GM21367 (cell line): ENCODE measurements around the gene MUC5AC.
"Not testable (repeated sequence)": the region's sequence is repeated elsewhere in the genome, so short reads cannot be mapped to it uniquely, and the experiment has no call there.

Experiments used
- ATAC-seq: cut with Tn5 transposase; IDR thresholded peaks from one replicate; pipeline ENCODE4 v1.9.1; 2021; ENCODE audit not compliant: unreplicated experiment

Gene MUC5AC, protein sequence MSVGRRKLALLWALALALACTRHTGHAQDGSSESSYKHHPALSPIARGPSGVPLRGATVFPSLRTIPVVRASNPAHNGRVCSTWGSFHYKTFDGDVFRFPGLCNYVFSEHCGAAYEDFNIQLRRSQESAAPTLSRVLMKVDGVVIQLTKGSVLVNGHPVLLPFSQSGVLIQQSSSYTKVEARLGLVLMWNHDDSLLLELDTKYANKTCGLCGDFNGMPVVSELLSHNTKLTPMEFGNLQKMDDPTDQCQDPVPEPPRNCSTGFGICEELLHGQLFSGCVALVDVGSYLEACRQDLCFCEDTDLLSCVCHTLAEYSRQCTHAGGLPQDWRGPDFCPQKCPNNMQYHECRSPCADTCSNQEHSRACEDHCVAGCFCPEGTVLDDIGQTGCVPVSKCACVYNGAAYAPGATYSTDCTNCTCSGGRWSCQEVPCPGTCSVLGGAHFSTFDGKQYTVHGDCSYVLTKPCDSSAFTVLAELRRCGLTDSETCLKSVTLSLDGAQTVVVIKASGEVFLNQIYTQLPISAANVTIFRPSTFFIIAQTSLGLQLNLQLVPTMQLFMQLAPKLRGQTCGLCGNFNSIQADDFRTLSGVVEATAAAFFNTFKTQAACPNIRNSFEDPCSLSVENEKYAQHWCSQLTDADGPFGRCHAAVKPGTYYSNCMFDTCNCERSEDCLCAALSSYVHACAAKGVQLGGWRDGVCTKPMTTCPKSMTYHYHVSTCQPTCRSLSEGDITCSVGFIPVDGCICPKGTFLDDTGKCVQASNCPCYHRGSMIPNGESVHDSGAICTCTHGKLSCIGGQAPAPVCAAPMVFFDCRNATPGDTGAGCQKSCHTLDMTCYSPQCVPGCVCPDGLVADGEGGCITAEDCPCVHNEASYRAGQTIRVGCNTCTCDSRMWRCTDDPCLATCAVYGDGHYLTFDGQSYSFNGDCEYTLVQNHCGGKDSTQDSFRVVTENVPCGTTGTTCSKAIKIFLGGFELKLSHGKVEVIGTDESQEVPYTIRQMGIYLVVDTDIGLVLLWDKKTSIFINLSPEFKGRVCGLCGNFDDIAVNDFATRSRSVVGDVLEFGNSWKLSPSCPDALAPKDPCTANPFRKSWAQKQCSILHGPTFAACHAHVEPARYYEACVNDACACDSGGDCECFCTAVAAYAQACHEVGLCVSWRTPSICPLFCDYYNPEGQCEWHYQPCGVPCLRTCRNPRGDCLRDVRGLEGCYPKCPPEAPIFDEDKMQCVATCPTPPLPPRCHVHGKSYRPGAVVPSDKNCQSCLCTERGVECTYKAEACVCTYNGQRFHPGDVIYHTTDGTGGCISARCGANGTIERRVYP (N-terminal part only)

DNA sequence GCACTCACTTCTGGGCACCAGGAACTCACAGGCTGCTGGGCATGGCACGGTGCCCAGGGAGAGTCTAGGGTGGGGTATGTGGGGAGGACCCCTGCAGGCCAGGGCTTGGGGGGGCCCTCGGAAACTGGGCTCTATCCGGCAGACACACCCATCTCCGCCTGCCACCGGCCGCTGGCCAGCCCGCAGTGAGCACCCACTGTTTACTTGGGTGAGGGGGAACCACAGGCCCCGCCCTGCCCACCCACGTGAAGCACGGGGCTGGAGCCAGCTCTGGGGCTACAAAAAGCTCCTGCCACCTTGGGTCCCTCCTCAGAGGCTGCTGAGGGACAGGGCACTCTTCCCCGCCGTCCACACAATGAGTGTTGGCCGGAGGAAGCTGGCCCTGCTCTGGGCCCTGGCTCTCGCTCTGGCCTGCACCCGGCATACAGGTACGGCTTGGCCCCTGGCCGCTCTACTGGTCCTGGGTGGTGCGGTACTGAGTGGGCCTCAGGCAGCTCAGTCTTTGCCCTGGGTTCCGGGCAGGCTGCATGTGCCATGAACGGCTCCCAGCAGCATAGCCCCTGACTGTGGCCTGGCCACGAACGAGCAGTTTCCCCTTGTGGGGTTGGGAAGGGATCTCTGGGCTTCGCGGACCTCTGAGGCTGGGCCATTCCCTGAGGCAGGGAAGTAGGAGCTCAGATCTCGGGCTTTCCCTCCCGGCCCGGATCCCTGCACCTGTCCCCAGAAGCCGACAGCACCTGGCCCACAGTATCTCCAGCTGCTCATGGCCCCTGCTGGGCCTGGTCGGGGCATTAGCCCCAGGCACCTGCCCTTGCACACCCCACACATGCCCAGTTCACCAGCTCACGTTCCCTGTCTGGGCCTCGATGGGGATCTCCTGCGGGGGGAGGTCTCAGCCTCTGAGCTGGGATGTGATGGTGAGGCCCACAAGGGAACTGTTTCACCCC lies at the start of gene MUC5AC:
TSS of gene MUC5AC (plus strand) at position 309 of the 947 bp plus-strand sequence. CDS start at position 356, 47 bp downstream.
- ATAC-seq: no peak

DNA sequence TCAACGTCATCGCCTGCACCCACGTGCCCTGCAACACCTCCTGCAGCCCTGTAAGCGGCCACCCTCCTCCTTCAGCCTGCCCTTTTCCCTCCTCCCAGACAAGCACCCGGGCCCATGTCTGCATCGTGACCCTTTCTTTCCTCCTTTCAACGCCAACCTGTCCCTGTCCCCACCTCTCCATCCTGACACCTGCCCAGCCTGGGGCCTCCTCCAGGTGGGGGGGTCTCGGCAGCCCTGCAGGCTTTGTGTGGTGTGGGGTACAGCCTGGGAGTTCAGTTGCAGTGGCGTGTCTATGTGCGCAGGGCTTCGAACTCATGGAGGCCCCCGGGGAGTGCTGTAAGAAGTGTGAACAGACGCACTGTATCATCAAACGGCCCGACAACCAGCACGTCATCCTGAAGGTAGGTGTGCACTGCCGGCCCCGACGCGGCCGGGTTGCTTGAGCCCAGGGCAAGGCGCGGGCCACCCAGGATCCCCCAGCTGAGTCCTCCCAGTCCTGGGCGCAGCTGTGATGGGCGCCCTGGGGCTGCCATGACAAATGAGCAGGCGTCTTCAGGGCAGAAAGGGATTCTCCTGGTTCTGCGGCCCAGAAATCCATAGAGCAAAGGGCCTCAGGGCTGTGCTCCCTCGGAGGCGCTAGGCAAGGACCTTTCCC lies 49.4 kb upstream of the MUC5AC start:
- ATAC-seq: no peak

DNA sequence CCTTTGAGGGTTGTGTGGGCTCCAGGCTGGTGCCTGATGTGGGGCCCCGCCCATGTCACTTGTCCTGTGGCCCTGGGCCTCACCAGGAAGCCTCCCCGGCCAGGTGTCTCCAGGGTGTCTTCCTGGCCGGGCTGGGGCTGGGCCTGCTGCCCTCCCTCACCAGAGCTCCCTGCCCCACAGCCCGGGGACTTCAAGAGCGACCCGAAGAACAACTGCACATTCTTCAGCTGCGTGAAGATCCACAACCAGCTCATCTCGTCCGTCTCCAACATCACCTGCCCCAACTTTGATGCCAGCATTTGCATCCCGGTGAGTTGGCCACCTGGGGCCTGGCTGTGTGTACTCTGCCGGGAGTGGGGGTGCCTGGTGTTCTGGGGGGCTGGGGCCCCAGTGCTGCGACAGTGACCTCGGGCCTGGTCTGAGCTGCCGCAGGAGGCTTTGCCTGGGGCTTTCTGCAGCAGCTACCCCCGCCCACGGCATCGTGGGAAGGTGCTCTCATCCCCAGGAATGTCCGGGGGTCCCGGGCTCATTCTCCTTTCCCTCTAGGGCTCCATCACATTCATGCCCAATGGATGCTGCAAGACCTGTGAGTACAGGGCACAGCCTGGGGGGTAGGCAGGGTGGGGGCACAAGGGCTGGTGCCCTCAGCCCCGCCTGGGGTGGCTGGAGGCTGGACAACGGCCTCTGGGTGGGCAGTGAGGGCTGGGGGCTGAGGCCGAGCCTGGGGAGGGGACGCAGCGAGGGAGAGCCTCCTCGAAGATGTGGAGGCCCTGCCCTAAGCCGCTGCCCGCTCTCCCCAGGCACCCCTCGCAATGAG lies 48.4 kb upstream of the MUC5AC start:
- no peak for ATAC-seq

DNA sequence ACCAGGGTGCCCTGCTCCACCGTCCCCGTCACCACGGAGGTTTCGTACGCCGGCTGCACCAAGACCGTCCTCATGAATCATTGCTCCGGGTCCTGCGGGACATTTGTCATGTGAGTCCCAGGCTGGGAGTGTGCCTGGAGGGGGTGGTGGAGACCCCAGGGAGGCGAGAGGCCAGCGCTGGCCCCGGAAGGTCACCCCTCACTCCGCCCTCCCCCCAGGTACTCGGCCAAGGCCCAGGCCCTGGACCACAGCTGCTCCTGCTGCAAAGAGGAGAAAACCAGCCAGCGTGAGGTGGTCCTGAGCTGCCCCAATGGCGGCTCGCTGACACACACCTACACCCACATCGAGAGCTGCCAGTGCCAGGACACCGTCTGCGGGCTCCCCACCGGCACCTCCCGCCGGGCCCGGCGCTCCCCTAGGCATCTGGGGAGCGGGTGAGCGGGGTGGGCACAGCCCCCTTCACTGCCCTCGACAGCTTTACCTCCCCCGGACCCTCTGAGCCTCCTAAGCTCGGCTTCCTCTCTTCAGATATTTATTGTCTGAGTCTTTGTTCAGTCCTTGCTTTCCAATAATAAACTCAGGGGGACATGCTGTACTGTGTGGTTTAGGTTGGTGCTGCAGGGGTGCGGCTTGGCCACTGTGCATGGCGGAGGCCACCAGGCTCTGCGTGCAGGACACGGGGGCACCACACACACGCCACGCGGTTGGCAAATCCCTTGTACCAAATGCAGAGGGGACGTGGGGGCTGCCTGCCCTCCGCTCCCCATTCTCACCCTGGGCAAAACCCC lies 47.6 kb upstream of the MUC5AC start:
- no peak for ATAC-seq

DNA sequence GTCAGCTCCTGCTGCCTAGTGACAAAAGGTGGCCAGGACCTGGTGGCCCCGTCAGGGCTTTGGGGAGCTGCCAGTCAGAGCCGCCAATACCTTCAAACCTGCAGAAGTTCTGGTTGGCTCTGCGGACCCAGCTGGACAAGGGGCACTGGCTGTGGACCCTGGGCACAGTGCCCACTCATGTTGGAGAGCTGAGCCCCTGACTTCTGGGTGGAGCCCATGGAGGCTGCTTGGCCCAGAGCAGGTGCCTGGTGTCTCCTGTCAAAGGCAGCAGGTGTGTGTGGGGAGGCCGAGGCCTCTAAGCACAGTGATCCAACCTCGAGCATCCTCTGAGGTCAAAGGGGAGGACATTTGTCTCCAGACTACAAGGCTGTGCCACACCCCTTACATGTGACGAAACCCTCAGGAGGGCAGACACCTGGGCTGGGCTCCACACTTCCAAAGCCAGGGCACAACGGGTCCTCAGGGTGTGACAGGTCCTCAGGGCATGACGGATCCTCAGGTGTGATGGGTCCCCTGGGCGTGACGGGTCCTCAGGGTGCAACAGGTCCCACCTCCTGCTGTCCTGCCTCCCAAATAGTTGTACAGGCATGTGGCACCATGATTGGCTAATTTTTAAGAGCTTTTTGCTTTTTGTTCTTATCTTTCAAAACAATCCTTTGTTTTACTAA lies 46.1 kb upstream of the MUC5AC start:
- no peak for ATAC-seq

DNA sequence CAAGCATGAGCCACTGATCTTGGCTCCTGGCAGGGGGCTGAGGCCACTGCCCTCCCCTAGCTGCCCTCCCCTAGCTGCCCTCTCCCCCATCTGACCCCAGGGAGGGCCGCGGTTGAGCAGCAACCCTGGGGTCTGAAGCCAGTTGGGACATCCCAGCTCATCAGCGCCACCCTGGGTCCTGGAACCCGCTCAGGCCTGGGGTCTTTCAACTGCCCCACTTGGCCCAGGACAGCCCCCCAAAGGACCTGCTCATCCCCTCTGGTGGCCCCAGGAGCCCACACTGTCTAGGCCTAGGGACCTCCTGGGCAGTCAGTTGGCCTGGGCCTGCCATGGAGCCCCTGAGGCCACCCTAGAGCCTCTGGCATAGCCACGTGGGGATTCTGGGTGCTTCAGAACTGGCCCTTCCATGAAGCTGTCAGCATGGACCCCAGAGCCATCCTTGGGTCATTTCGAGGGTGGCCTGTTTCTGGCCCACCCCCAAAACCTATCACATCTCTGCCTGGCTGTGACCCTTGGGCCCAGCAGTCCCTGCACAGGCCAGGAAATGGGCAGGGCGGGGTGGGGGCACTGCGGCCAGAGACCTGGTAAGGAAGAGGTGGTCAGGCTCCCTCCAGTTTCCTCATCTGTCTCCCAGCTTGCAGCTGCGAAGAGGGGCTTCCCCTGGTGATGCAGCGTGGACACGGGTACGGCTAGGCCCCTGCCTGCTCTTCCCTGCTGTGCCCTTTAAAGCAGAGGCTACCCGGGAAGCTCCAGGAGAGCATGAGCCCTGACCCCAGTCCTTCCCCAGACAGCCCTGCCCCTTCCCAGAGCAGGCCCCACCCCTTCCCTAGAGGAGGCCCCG lies 45.2 kb upstream of the MUC5AC start:
- ATAC-seq: no peak

DNA sequence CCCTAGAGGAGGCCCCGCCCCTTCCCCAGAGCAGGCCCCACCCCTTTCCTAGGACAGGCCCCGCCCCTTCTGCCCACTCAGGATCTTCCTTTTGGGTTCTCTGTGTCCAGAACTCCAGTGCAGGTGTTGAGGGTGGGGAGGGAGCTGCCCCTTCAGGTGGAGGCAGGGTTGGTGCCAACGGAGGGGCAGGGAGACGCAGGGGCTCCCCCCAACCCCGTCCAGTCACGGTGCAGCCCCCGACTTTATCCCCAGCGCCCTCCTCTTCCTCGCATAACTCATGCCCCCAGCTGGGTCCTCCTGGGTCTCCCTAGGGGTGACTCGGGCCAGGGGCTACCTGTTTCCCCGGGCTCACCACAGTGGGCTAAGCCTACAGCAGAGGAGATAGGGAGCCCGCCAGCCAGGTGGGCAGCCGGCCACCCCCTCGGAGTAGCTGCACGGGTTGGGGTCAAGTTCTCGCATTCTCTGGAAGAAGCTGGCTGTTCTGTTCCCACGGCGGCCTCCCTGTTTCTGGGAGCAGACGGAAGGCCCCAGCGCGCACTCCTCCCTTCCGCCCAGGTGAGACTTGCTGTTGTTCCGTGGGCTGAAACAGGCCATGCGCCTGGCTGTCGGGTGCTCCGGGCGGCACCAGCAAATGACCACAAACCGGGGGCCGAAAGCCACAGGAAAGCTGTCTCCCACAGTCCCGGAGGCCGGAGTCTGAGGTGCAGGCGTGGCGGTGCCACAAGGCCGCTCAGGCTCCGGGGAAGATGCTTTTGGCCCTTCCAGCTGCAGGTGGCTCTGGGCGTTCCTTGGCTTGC lies 44.1 kb upstream of the MUC5AC start:
- ATAC-seq: no peak

DNA sequence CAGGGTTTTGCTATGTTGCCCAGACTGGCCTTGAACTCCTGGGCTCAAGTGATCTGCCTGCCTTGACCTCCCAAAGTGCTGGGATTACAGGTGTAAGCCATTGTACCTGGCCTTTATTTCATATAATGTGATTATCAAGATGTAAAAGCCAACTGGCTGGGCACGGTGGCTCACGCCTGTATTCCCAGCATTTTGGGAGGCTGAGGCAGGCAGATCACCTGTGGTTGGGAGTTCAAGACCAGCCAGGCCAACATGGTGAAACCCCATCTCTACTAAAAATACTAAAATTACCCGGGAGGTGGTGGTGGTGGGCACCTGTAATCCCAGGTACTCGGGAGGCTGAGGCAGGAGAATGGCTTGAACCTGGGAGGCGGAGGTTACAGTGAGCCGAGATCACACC lies 42.5 kb upstream of the MUC5AC start:
- not testable (repeated sequence) for ATAC-seq

DNA sequence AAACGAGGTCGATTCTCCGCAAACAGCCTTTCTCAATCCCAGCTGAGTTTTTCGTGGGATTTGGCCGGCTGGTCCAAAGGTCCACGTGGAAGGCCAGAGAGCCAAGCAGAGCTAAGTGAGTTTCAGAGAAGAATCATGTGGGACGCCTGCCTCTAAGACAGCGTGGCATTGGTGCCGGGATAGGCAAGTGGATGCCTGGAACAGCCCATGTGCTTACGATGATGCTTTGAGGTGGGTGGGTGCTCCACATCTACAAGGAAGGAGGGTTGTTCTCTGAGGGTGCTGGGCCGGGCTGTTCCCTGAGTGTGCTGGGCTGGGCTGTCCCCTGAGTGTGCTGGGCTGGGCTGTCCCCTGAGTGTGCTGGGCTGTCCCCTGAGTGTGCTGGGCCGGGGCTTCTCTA lies 41.6 kb upstream of the MUC5AC start:
- ATAC-seq: no peak

DNA sequence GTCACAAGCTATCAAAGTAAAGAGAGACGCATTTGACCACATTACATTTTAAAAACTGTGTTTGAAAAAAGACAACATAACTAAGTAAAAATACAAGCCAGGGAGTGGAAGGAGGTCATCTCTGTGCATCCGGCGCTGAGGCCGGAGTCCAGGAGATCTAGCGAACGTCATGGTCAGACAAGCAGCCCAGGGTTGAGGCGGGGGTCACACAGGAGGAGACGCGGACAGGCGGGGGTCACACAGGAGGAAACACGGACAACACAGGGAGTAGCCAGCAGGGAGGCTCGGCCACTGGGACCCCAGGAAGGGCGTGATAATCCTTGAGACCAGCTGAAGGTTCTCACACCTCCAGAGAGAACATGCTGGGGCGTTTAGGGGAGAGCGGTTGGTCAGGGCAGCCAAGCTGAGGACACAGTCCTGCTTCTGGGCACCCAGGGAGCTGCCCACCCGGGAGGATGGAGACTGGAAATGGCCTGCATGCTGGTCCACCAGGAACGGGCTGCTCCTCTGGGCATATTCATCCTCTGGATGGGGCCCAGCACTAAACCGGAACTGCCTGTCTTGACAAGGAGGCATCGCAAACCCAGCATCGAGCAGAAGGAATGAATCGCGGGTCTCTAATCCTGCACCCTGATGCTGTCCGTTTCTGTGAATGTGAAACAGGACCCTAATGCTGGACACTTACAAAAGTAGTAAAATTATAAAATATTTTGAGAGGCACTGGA lies 40.9 kb upstream of the MUC5AC start:
- ATAC-seq: no peak

DNA sequence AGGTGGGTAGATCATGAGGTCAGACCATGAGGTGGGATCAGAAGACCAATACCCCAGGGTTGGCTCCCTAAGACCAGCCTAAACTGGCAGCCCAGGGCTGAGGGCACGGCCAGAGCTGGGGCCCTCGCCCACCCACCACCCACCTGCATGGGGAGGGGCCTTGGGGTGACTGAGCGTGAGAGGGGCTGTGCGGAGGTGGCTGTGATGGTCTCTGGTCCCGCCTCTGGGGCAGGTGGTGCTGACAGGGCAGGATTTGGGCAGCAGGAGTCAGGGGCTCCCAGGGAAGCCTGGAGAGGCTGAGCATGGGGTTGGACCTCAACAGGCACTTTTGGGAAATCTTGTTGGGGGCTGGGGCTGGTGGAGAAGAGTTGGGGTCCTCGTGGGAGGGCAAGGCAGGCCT lies 39.8 kb upstream of the MUC5AC start:
- no peak for ATAC-seq

DNA sequence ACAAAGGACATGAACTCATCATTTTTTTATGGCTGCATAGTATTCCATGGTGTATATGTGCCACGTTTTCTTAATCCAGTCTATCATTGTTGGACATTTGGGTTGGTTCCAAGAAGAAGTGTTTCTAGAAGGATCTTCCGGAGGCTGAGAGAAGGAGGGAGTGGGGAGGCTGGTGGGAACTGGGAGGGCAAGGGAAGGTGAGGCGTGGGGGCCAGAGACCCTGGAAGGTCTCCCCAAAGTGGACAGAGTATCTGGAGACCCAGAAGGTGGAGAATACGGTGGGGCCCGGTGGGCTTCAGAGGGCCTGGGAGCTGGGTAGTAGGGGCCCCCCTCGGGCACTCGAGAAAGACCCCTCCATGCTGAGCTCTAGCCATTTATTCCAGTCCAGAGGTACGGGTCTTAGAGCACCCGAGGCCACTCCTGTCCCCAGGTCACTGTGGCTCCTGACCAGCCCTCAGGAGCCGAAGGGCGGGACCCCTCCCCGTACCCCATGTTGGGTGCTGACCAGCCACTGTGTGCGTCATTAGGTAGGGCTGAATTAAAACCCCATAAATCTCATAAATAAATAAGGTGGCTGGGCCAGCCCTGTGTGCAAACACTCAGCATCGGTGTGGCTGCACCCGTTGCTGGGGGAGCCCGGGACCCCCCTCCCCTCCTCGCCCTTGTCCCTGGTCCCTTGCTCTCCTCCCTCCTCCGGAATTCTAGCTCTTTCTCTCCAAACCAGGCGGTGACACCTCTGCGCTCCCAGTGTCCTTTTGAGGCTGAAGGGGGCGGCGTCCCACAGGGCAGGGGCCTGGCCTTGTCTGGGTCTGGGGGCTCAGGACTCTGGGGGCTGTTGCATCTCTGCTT lies 38.8 kb upstream of the MUC5AC start:
- ATAC-seq: no peak

DNA sequence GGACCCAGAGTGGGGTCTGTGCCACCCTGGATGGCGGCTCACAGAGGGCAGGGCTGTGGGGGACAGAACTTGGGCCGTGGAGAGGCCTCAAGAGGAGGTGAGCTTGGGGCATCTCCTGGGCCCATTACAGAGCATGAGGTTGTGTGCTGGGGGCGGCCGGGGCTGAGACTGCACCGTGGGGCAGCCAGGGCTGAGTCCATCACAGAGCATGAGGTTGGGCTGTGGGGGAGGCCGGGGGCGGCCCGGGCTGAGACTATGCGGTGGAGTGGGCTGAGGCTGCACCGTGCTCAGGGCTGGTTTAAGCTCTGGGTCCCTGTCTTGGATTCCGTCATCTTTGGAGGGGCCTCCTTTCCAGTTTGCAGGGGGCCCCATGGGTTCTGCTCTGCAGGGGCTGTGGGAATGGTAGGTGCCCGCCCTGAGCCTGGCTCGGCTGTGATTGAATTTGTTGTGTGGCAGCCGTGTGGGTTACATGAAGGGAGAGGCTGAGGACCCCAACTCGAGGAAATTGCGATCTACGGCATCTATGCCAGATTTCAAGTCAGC lies 38.1 kb upstream of the MUC5AC start:
- no peak for ATAC-seq
